ENCODE data around the gene USP36. TPM values are rescaled to one million over a fixed set of nuclear protein-coding genes. Genes with fewer than 3 reads are reported as not detected.

USP36 gene
- polyA plus RNA-seq, 1 donor (not counting 4 experiments of a cell fraction or from before 2014, with no cell fraction given): 25.2 TPM

DNA sequence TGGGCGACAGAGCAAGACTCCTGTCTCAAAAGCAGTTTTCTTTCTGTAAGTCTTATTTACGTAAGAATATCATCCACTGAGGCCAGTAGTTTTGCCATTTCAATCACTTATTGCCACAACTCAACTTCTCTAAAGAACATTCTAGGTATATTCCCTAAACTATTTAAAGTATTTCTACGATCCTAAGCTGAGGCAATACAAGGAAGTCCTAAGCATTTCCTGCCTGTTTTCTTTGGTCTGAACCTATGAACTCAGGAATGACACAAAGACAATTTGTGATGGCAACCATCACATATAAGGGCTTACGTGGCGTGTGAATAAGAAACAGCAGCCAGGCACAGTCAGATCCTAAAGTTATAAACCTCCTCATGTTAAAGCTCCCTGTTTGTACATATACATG is 14.2 kb downstream of the USP36 start:
- Histone ChIP-seq H2AFZ (ENCODE audit: control insufficient read depth, low read length) (no peak overlapping the region), H3K36me3 (ENCODE audit: control insufficient read depth in 2 of 2, extremely low read depth in 1 of 2, insufficient read depth in 2 of 2, low read length in 2 of 2) (peaks cover 51 to 63% of the 10 kb centered on the region in 2 experiments), H3K4me2 (ENCODE audit: control insufficient read depth, extremely low read depth, insufficient read depth, low read depth, low read length) (no peak overlapping the region), H3K9me1 (ENCODE audit: control insufficient read depth, extremely low read depth, insufficient read depth, low read length) (no peaks in the 10 kb centered on the region), H4K20me1 (ENCODE audit: control insufficient read depth, extremely low read depth, insufficient read depth, low read length) (peaks cover 4% of the 10 kb centered on the region), H3K79me2 (ENCODE audit: control insufficient read depth, insufficient read depth, low read length) (peaks cover 28% of the 10 kb centered on the region), H3K27ac (ENCODE audit: control insufficient read depth, insufficient read depth, low read length) (no peak overlapping the region), H3K4me3 (ENCODE audit: control insufficient read depth in 2 of 3, extremely low read depth in 1 of 3, insufficient read depth in 2 of 3, low read depth in 1 of 3, low read length in 3 of 3) (no peak overlapping the region), H3K4me1 (ENCODE audit: control insufficient read depth, extremely low read depth, insufficient read depth, low read length) (no peaks in the 10 kb centered on the region), H3K27me3 (ENCODE audit: control insufficient read depth, extremely low read depth, insufficient read depth, low read length) (no peaks in the 10 kb centered on the region), H3K9ac (ENCODE audit: control insufficient read depth, extremely low read depth, insufficient read depth, low read length) (no peak overlapping the region), H3K9me3 (ENCODE audit: control insufficient read depth, low read depth, low read length) (no peaks in the 10 kb centered on the region)
- FAIRE-seq (no peak), DNase-seq (ENCODE audit: low read depth, low spot score) (no peak)
- TF ChIP-seq EZH2 (IDR thresholded peaks at IDR 0.05; ENCODE audit: low read length): no peak
- TF ChIP-seq, protein P1, sequence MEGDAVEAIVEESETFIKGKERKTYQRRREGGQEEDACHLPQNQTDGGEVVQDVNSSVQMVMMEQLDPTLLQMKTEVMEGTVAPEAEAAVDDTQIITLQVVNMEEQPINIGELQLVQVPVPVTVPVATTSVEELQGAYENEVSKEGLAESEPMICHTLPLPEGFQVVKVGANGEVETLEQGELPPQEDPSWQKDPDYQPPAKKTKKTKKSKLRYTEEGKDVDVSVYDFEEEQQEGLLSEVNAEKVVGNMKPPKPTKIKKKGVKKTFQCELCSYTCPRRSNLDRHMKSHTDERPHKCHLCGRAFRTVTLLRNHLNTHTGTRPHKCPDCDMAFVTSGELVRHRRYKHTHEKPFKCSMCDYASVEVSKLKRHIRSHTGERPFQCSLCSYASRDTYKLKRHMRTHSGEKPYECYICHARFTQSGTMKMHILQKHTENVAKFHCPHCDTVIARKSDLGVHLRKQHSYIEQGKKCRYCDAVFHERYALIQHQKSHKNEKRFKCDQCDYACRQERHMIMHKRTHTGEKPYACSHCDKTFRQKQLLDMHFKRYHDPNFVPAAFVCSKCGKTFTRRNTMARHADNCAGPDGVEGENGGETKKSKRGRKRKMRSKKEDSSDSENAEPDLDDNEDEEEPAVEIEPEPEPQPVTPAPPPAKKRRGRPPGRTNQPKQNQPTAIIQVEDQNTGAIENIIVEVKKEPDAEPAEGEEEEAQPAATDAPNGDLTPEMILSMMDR (optimal IDR thresholded peaks at IDR 0.05 in 1 of 3, IDR thresholded peaks at IDR 0.05 in 1 of 3, conservative IDR thresholded peaks at IDR 0.05 in 1 of 3; ENCODE audit: extremely low read depth in 1 of 3, insufficient read depth in 2 of 3, low read length in 3 of 3): no peak
- dilution Hi-C loops (cut with MboI; ENCODE audit: extremely low pct_ligation_motif_present, low sequenced_read_pairs): no loop called here

DNA sequence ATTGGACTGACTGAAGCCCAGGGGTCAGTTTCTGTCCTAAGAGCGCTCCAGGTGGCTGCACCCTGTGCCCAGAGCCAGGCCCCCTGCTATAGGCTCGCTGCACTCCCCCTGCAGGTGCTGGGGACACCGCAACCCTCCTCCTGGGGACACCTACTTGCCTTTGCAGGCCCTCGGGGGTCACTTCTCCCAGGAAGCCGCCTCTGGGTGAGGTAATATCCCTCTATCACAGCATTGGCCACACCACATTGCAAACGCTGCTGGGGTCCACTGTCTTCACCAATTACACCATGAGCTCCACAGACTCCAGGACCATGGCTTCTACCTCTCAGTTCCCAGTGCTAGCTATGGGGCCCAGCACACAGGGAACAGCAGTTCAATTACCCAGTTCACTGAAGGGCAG is 14.9 kb downstream of the USP36 start:
- Histone ChIP-seq H3K9ac (ENCODE audit: control insufficient read depth, extremely low read depth, insufficient read depth, low read length) (no peak overlapping the region), H3K4me1 (ENCODE audit: control insufficient read depth, extremely low read depth, insufficient read depth, low read length) (no peaks in the 10 kb centered on the region), H4K20me1 (ENCODE audit: control insufficient read depth, extremely low read depth, insufficient read depth, low read length) (peaks cover 4% of the 10 kb centered on the region), H3K9me1 (ENCODE audit: control insufficient read depth, extremely low read depth, insufficient read depth, low read length) (no peaks in the 10 kb centered on the region), H3K4me2 (ENCODE audit: control insufficient read depth, extremely low read depth, insufficient read depth, low read depth, low read length) (no peak overlapping the region), H3K4me3 (ENCODE audit: control insufficient read depth in 2 of 3, extremely low read depth in 1 of 3, insufficient read depth in 2 of 3, low read depth in 1 of 3, low read length in 3 of 3) (no peak overlapping the region), H3K9me3 (ENCODE audit: control insufficient read depth, low read depth, low read length) (no peaks in the 10 kb centered on the region), H3K36me3 (ENCODE audit: control insufficient read depth in 2 of 2, extremely low read depth in 1 of 2, insufficient read depth in 2 of 2, low read length in 2 of 2) (peaks cover 51 to 67% of the 10 kb centered on the region in 2 experiments), H3K79me2 (ENCODE audit: control insufficient read depth, insufficient read depth, low read length) (peaks cover 26% of the 10 kb centered on the region), H3K27me3 (ENCODE audit: control insufficient read depth, extremely low read depth, insufficient read depth, low read length) (no peaks in the 10 kb centered on the region), H3K27ac (ENCODE audit: control insufficient read depth, insufficient read depth, low read length) (no peak overlapping the region), H2AFZ (ENCODE audit: control insufficient read depth, low read length) (no peak overlapping the region)
- DNase-seq (ENCODE audit: low read depth, low spot score) (no peak), FAIRE-seq (no peak)
- TF ChIP-seq EZH2 (IDR thresholded peaks at IDR 0.05; ENCODE audit: low read length): no peak
- TF ChIP-seq, protein P1 (optimal IDR thresholded peaks at IDR 0.05 in 1 of 3, IDR thresholded peaks at IDR 0.05 in 1 of 3, conservative IDR thresholded peaks at IDR 0.05 in 1 of 3; ENCODE audit: extremely low read depth in 1 of 3, insufficient read depth in 2 of 3, low read length in 3 of 3): no peak
- dilution Hi-C loops (cut with MboI; ENCODE audit: extremely low pct_ligation_motif_present, low sequenced_read_pairs): no loop called here
